Loucy (cell line): ENCODE measurements around the gene NHSL1.

ENCODE experiments used
- H2AFZ ChIP-seq: fragments of 200-600 bp; sonication (generic); 2 replicates; pipeline ENCODE4 v1.6.0; 2016; ENCODE audit warnings: antibody characterized with exemption, mild to moderate bottlenecking, low read length, moderate library complexity
- H3F3A ChIP-seq: fragments of 200-600 bp; 2 replicates; pipeline ENCODE4 v1.6.0; 2016; ENCODE audit warnings: antibody characterized with exemption, low read depth, mild to moderate bottlenecking
- H3K27me3 ChIP-seq: fragments of 200-600 bp; sonication (generic); 2 replicates; pipeline ENCODE4 v1.6.1; 2014; ENCODE audit warnings: low read length, mild to moderate bottlenecking; ENCODE audit not compliant: insufficient read depth, poor library complexity, severe bottlenecking
- H3K36me3 ChIP-seq: fragments of 200-600 bp; sonication (generic); 2 replicates; pipeline ENCODE4 v1.6.1; 2016; ENCODE audit warnings: low read length; ENCODE audit not compliant: insufficient read depth
- H3K4me1 ChIP-seq: fragments of 200-600 bp; sonication (generic); 2 replicates; pipeline ENCODE4 v1.5.1; 2014; ENCODE audit warnings: low read length, mild to moderate bottlenecking; ENCODE audit not compliant: insufficient read depth, poor library complexity, severe bottlenecking
- H3K4me2 ChIP-seq: fragments of 200-600 bp; sonication (generic); 2 replicates; pipeline ENCODE4 v1.6.0; 2014; ENCODE audit warnings: antibody characterized with exemption, low read length, low read depth, mild to moderate bottlenecking; ENCODE audit not compliant: poor library complexity, severe bottlenecking
- H3K4me3 ChIP-seq: fragments of 200-600 bp; sonication (generic); 2 replicates; pipeline ENCODE4 v1.5.1; 2014; ENCODE audit warnings: low read length, mild to moderate bottlenecking, mixed read lengths; ENCODE audit not compliant: poor library complexity, severe bottlenecking
- H3K79me2 ChIP-seq: fragments of 200-600 bp; sonication (generic); 2 replicates; pipeline ENCODE4 v1.6.1; 2014; ENCODE audit warnings: low read length; ENCODE audit not compliant: insufficient read depth
- H3K9ac ChIP-seq: fragments of 200-600 bp; sonication (generic); 2 replicates; pipeline ENCODE4 v1.6.0; 2014; ENCODE audit warnings: mild to moderate bottlenecking, low read depth, low read length, moderate library complexity; ENCODE audit not compliant: poor library complexity, severe bottlenecking
- H3K9me2 ChIP-seq: fragments of 200-600 bp; sonication (generic); replicated peaks from 2 replicates; pipeline ENCODE4 v1.6.1; 2016; ENCODE audit warnings: low read depth, low read length, mixed read lengths
- H3K9me3 ChIP-seq: fragments of 200-600 bp; sonication (generic); 2 replicates; pipeline ENCODE4 v1.6.1; 2014; ENCODE audit warnings: mild to moderate bottlenecking, antibody characterized with exemption, low read length, low read depth; ENCODE audit not compliant: insufficient read depth
- H4K20me1 ChIP-seq: fragments of 200-600 bp; sonication (generic); 2 replicates; pipeline ENCODE4 v1.6.0; 2014; ENCODE audit warnings: antibody characterized with exemption, low read length, mild to moderate bottlenecking; ENCODE audit not compliant: insufficient read depth, poor library complexity, severe bottlenecking
- EZH2phosphoT487 ChIP-seq: fragments of 200-600 bp; IDR thresholded peaks from 2 replicates; pipeline ENCODE4 v1.6.1; 2018; ENCODE audit warnings: antibody characterized with exemption, mild to moderate bottlenecking, moderate library complexity, borderline replicate concordance
- TF ChIP-seq, protein P1 (sequence below): fragments of 200-600 bp; sonication (generic); conservative IDR thresholded peaks from 2 replicates; pipeline ENCODE4 v1.5.1; 2014; ENCODE audit warnings: mild to moderate bottlenecking, antibody characterized with exemption, low read length

The NHSL1 gene

DNA sequence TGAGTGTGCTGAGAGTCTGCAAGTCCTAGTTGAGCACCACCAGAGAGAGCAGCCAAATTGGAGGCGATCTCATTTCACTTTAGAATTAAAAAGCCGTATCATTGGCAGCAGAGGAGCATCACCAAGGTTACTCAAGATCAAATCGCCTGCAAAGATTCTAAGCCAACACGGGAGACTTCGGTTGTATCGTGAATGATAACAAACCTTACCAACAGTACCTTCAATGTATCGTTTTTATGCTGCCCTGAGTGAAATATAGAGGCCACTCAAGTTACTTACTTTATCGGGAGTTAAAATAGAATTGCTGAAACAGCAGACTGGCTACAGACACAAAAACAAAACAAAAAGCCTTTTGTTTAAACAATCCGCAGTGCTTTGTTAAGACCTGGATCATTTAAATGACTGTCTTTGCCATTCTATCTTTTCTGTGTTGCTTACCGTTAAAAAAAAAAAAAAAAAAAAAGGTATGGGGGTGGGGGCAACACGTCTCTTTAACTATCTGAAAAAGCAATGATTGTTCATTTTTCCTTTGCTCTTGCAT is 14.2 kb downstream of the NHSL1 start:
- no peaks in the 10 kb centered on the region for H3F3A ChIP-seq
- H3K4me3 ChIP-seq: no peak overlapping the region
- no peak for TF ChIP-seq EZH2phosphoT487
- TF ChIP-seq, protein P1, sequence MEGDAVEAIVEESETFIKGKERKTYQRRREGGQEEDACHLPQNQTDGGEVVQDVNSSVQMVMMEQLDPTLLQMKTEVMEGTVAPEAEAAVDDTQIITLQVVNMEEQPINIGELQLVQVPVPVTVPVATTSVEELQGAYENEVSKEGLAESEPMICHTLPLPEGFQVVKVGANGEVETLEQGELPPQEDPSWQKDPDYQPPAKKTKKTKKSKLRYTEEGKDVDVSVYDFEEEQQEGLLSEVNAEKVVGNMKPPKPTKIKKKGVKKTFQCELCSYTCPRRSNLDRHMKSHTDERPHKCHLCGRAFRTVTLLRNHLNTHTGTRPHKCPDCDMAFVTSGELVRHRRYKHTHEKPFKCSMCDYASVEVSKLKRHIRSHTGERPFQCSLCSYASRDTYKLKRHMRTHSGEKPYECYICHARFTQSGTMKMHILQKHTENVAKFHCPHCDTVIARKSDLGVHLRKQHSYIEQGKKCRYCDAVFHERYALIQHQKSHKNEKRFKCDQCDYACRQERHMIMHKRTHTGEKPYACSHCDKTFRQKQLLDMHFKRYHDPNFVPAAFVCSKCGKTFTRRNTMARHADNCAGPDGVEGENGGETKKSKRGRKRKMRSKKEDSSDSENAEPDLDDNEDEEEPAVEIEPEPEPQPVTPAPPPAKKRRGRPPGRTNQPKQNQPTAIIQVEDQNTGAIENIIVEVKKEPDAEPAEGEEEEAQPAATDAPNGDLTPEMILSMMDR: no peak
- H4K20me1 ChIP-seq: no peaks in the 10 kb centered on the region
- peaks cover 7% of the 10 kb centered on the region for H3K4me1 ChIP-seq
- no peaks in the 10 kb centered on the region for H3K9me3 ChIP-seq
- no peaks in the 10 kb centered on the region for H3K9me2 ChIP-seq
- H3K9ac ChIP-seq: no peak overlapping the region
- H3K79me2 ChIP-seq: no peaks in the 10 kb centered on the region
- H2AFZ ChIP-seq: no peak overlapping the region
- H3K4me2 ChIP-seq: no peak overlapping the region
- H3K27me3 ChIP-seq: no peaks in the 10 kb centered on the region
- H3K36me3 ChIP-seq: no peaks in the 10 kb centered on the region

DNA sequence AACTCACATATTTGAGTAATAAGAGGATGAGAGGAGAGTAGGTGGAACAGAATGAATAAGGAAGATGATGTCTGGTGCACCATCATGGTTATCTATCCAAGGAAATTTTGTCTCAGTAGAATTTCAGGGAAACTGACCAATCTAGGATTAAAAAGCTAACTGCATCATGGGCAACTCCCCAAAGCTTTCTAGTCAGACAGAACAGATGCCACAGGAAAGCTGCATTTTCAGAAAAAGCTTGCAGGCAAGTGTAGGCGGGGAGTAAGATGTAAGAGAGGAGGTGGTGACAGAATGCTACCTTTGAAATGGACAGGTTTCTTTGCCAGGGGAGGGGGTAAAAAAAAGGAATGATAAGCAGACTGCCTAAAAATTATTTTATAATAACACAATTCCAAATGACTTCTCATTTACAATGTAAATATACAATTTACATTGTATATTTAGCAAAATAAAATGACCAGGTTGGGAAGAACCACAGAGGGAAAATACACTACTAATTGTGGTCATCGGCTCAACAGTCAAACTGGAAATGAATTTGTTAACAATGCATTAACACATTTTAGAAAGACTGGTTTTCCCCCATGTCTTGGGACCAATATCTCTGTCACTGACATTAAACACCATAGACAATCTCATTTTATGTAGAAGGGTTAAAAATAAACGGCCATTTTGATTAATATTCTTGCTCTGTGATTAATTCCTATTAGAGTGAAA is 15.1 kb downstream of the NHSL1 start:
- H2AFZ ChIP-seq: no peak overlapping the region
- H3K4me1 ChIP-seq: peaks cover 7% of the 10 kb centered on the region
- H3K36me3 ChIP-seq: no peaks in the 10 kb centered on the region
- H3K27me3 ChIP-seq: no peaks in the 10 kb centered on the region
- no peaks in the 10 kb centered on the region for H3K9me2 ChIP-seq
- H3K79me2 ChIP-seq: no peaks in the 10 kb centered on the region
- no peak overlapping the region for H3K9ac ChIP-seq
- H4K20me1 ChIP-seq: no peaks in the 10 kb centered on the region
- H3K4me3 ChIP-seq: no peak overlapping the region
- no peaks in the 10 kb centered on the region for H3F3A ChIP-seq
- TF ChIP-seq EZH2phosphoT487: no peak
- TF ChIP-seq, protein P1: no peak
- H3K9me3 ChIP-seq: no peaks in the 10 kb centered on the region
- H3K4me2 ChIP-seq: no peak overlapping the region

DNA sequence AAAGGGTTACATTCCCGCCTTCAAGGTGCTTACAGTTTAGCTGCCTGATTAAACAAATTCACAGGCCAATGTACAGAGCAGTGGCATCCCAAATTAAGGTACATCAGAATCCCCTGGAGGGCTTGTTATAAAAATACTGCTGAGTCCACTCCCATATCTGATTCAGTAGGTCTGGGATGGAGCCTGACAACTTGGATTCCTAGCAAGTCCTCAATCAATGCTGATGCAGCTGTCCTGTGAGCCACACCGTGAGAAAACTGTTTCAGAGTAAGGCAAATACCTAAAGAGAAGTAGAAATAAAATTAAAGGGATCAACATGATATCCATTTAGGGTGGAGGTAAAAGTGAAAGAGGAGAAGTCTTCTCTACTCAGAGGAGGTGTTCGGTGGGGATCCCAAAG is 16.5 kb downstream of the NHSL1 start:
- Histone ChIP-seq H3K4me3 (no peak overlapping the region), H3K9me3 (no peaks in the 10 kb centered on the region), H3K4me2 (no peak overlapping the region), H3K27me3 (no peaks in the 10 kb centered on the region), H3F3A (no peaks in the 10 kb centered on the region), H3K4me1 (peaks cover 7% of the 10 kb centered on the region), H2AFZ (no peak overlapping the region), H3K79me2 (no peaks in the 10 kb centered on the region), H3K9ac (no peak overlapping the region), H3K36me3 (no peaks in the 10 kb centered on the region), H4K20me1 (no peaks in the 10 kb centered on the region), H3K9me2 (no peaks in the 10 kb centered on the region)
- TF ChIP-seq, protein P1: no peak
- no peak for TF ChIP-seq EZH2phosphoT487
